Peyer's patch (tissue), 4 donors: ENCODE measurements around the gene SPATA22. TPM values are rescaled to one million over a fixed set of nuclear protein-coding genes. Genes with fewer than 3 reads are reported as not detected.
A peak's percentile ranks its signal among the peaks of the same experiment; 100 is the strongest.

Experiments used
- DNase-seq, 3 donors: peaks; one replicate each; pipeline ENCODE4 v3.0.0-alpha.2; 2017 to 2019
- H3K27ac ChIP-seq, 4 donors: fragments of 200-600 bp; sonication (generic); one replicate each; pipeline ENCODE4 v1.5.1; 2016 to 2019
- H3K27me3 ChIP-seq, 2 donors: fragments of 200-600 bp; sonication (generic); one replicate each; pipeline ENCODE4 v1.5.1; 2019
- H3K36me3 ChIP-seq, 3 donors: fragments of 200-600 bp; sonication (generic); one replicate each; pipeline ENCODE4 v1.5.1; 2016 to 2019
- H3K4me1 ChIP-seq, 4 donors: fragments of 200-600 bp; sonication (generic); one replicate each; pipeline ENCODE4 v1.5.1; 2016 to 2019
- H3K4me3 ChIP-seq, 4 donors: fragments of 200-600 bp; sonication (generic); 1 replicate in 3 of 4; 2 replicates in 1 of 4; pipeline ENCODE4 v1.5.1; 2016 to 2019; ENCODE audit warnings: mild to moderate bottlenecking in 1 of 4
- H3K9me3 ChIP-seq, 4 donors: fragments of 200-600 bp; sonication (generic); one replicate each; pipeline ENCODE4 v1.5.1; 2016 to 2019; ENCODE audit warnings: mild to moderate bottlenecking in 1 of 4
- CTCF ChIP-seq, 6 experiments: fragments of 450-650 bp in 4 of 6; fragments of 200-600 bp in 2 of 6; sonication (generic) in 1 of 6; IDR thresholded peaks; one replicate each; pipeline ENCODE4 v1.5.1; 2017 to 2019; ENCODE audit warnings: antibody characterized with exemption in 6 of 6, mild to moderate bottlenecking in 3 of 6, moderate library complexity in 1 of 6
- POLR2A ChIP-seq, 2 donors: fragments of 450-650 bp; IDR thresholded peaks; one replicate each; pipeline ENCODE4 v1.5.1; 2017; ENCODE audit warnings: antibody characterized with exemption in 2 of 2, mild to moderate bottlenecking in 2 of 2, moderate library complexity in 2 of 2
- total RNA-seq, 4 donors: library from RNA; depleted of rRNA; stranded (reverse); fragments of >200 nt; gene quantifications; one replicate each; pipeline ENCODE4 v1.1.0, GENCODE V29; 2016

SPATA22 gene
- total RNA-seq, 4 donors from 2014 or later = not detected

- Histone ChIP-seq H3K27me3 (no peaks in the 10 kb centered on the region), H3K27ac (no peak overlapping the region), H3K9me3 (no peaks in the 10 kb centered on the region), H3K4me1 (peaks cover 0 to 6% (median 1%) of the 10 kb centered on the region in 4 donors), H3K36me3 (no peaks in the 10 kb centered on the region), H3K4me3 (no peak overlapping the region)
- TF ChIP-seq CTCF (IDR thresholded peaks at IDR 0.05) = no peak
- no peak for TF ChIP-seq POLR2A (IDR thresholded peaks at IDR 0.05)
- no peak for DNase-seq
Observed at GRCh38 chr17:3479988-3480387, 8.4 kb upstream of the SPATA22 start.

GRCh38 chr17:3475812-3476610, 4.4 kb upstream of the SPATA22 start, which contains the start of gene ASPA:
Gene ASPA, plus strand, starts transcription at chr17:3475997. Its CDS starts 163 bp downstream, at chr17:3476160.
- peak within 1 kb of the TSS in 3 of 4 donors; percentile 30 to 58 (median 39) for H3K4me3 ChIP-seq
- H3K27ac ChIP-seq = peak within 1 kb of the TSS; percentile 27 to 86 (median 78)
- no peaks in the 10 kb centered on the region for H3K36me3 ChIP-seq
- H3K9me3 ChIP-seq = no peaks in the 10 kb centered on the region
- peaks cover 0 to 12% (median 2%) of the 10 kb centered on the region in 4 donors for H3K4me1 ChIP-seq
- no peak for DNase-seq
- H3K27me3 ChIP-seq = no peaks in the 10 kb centered on the region
- TF ChIP-seq POLR2A (IDR thresholded peaks at IDR 0.05) (no peak), CTCF (IDR thresholded peaks at IDR 0.05) (no peak)

GRCh38 chr17:3475251-3475685, 3.6 kb upstream of the SPATA22 start:
- no peak for DNase-seq
- H3K4me1 ChIP-seq = peaks cover 0 to 12% (median 2%) of the 10 kb centered on the region in 4 donors
- peak overlapping the region in 3 of 4 donors; percentile 75 to 86 (median 81) for H3K27ac ChIP-seq
- no peak for TF ChIP-seq CTCF (IDR thresholded peaks at IDR 0.05)
- no peak for TF ChIP-seq POLR2A (IDR thresholded peaks at IDR 0.05)
- no peaks in the 10 kb centered on the region for H3K9me3 ChIP-seq
- no peak overlapping the region for H3K4me3 ChIP-seq
- H3K27me3 ChIP-seq = no peaks in the 10 kb centered on the region
- no peaks in the 10 kb centered on the region for H3K36me3 ChIP-seq

GRCh38 chr17:3474212-3474611, 2.6 kb upstream of the SPATA22 start:
- Histone ChIP-seq H3K4me1 (peaks cover 0 to 12% (median 2%) of the 10 kb centered on the region in 4 donors), H3K27ac (peak overlapping the region in 3 of 4 donors; percentile 75 to 86 (median 81)), H3K4me3 (peak overlapping the region in 1 of 4 donors; percentile 21), H3K27me3 (no peaks in the 10 kb centered on the region), H3K9me3 (no peaks in the 10 kb centered on the region), H3K36me3 (no peaks in the 10 kb centered on the region)
- DNase-seq = no peak
- TF ChIP-seq CTCF (IDR thresholded peaks at IDR 0.05) (no peak), POLR2A (IDR thresholded peaks at IDR 0.05) (no peak)

- TF ChIP-seq CTCF (IDR thresholded peaks at IDR 0.05) (no peak), POLR2A (IDR thresholded peaks at IDR 0.05) (no peak)
- H3K27me3 ChIP-seq = no peaks in the 10 kb centered on the region
- peaks cover 0 to 12% (median 2%) of the 10 kb centered on the region in 4 donors for H3K4me1 ChIP-seq
- DNase-seq = no peak
- H3K4me3 ChIP-seq = no peak overlapping the region
- H3K9me3 ChIP-seq = no peaks in the 10 kb centered on the region
- no peaks in the 10 kb centered on the region for H3K36me3 ChIP-seq
- H3K27ac ChIP-seq = no peak overlapping the region
Observed at GRCh38 chr17:3472137-3472536, 518 bp upstream of the SPATA22 start.
